SU-DHL-6 (cell line): ENCODE results near the gene MAPK6.

Source experiments
- H2AFZ ChIP-seq: fragments of 200-600 bp; sonication (generic); 2 replicates; pipeline ENCODE4 v1.6.1; 2014; ENCODE audit warnings: low read depth, mild to moderate bottlenecking, moderate library complexity, mixed read lengths, antibody characterized with exemption, low read length; ENCODE audit not compliant: severe bottlenecking
- H3F3A ChIP-seq: fragments of 200-600 bp; shearing (Covaris generic); 2 replicates; pipeline ENCODE4 v1.6.0; 2016; ENCODE audit warnings: antibody characterized with exemption, mild to moderate bottlenecking; ENCODE audit not compliant: insufficient read depth
- H3K27ac ChIP-seq: fragments of 200-600 bp; sonication (generic); 2 replicates; pipeline ENCODE4 v1.5.1; 2016; ENCODE audit warnings: low read depth, mild to moderate bottlenecking, low read length, moderate library complexity, mixed read lengths
- H3K27me3 ChIP-seq: fragments of 200-600 bp; sonication (generic), shearing (Covaris generic); 2 replicates; pipeline ENCODE4 v1.6.0; 2014; ENCODE audit warnings: mild to moderate bottlenecking, low read length
- H3K36me3 ChIP-seq: fragments of 200-600 bp; sonication (generic); 2 replicates; pipeline ENCODE4 v1.6.1; 2014; ENCODE audit warnings: mild to moderate bottlenecking, low read length, mixed read lengths
- H3K4me2 ChIP-seq: fragments of 300-600, 200-600 bp; shearing (Covaris generic), sonication (generic); 2 replicates; pipeline ENCODE4 v1.6.0; 2014; ENCODE audit warnings: low read length, low read depth, mild to moderate bottlenecking; ENCODE audit not compliant: poor library complexity, severe bottlenecking
- H3K4me3 ChIP-seq: fragments of 200-600 bp; sonication (generic); 2 replicates; pipeline ENCODE4 v1.5.1; 2014; ENCODE audit warnings: antibody characterized with exemption, low read length, mild to moderate bottlenecking, mixed read lengths; ENCODE audit not compliant: insufficient read depth, poor library complexity, severe bottlenecking
- H3K79me2 ChIP-seq: fragments of 200-600 bp; sonication (generic); 2 replicates; pipeline ENCODE4 v1.6.1; 2014; ENCODE audit warnings: mild to moderate bottlenecking, low read length, moderate library complexity; ENCODE audit not compliant: insufficient read depth
- H3K9ac ChIP-seq: fragments of 200-600 bp; sonication (generic); 2 replicates; pipeline ENCODE4 v1.7.0; 2014; ENCODE audit warnings: mild to moderate bottlenecking, low read length
- H3K9me2 ChIP-seq: fragments of 200-600 bp; sonication (generic); replicated peaks from 2 replicates; pipeline ENCODE4 v1.6.1; 2014; ENCODE audit warnings: low read length; ENCODE audit not compliant: insufficient read depth
- H3K9me3 ChIP-seq: fragments of 200-600 bp; sonication (generic); 2 replicates; pipeline ENCODE4 v1.6.1; 2014; ENCODE audit warnings: low read length, mixed read lengths; ENCODE audit not compliant: insufficient read depth
- H4K20me1 ChIP-seq: fragments of 200-600 bp; sonication (generic); 2 replicates; pipeline ENCODE4 v1.6.1; 2014; ENCODE audit warnings: low read depth, mild to moderate bottlenecking, antibody characterized with exemption, low read length, moderate library complexity, mixed read lengths
- EZH2phosphoT487 ChIP-seq: fragments of 200-600 bp; sonication (generic), shearing (Covaris generic); conservative IDR thresholded peaks from 2 replicates; pipeline ENCODE4 v1.6.1; 2018; ENCODE audit warnings: mild to moderate bottlenecking, antibody characterized with exemption, low read length, moderate library complexity, mixed read lengths
- TF ChIP-seq, protein P1 (sequence below): fragments of 200-600 bp; sonication (generic); IDR thresholded peaks from one replicate; pipeline ENCODE4 v1.5.1; 2017; ENCODE audit warnings: antibody characterized with exemption, mild to moderate bottlenecking, low read length, moderate library complexity; ENCODE audit not compliant: insufficient read depth, poor library complexity, severe bottlenecking

MAPK6 gene

DNA sequence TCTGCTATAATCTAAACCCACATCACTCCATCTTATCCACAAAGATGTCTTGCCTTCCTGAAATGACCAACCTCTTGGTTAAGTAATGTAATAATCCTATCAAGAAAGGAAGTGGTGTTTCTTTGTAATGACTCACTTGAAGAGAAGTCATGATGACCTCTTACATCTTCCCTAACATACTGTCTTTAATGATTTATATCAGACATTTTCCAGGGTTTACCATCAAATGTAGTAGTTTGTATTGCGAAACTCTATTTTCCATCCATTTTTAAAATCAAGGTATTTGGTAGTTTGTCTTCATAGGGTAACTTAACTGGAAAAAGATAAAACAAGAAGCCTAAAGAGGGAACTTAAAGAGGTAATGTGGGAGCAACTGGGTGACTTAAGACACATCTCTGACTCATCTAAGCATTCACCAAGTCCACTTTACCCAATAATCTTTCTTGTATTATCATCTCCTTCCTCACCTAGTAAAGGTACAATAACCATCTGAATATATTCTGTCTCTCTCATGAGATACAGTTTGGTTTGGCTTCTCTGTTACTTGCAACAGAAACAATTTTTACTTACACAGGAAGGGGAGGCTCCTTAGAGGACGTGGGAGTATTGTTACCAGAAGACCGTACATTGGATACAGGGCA is 5.7 kb upstream of the MAPK6 start:
- Histone ChIP-seq H3K27ac (no peak overlapping the region), H3K9me2 (no peaks in the 10 kb centered on the region), H4K20me1 (no peaks in the 10 kb centered on the region), H2AFZ (no peak overlapping the region), H3K79me2 (no peaks in the 10 kb centered on the region), H3K36me3 (no peaks in the 10 kb centered on the region), H3K27me3 (no peaks in the 10 kb centered on the region), H3F3A (no peaks in the 10 kb centered on the region), H3K4me2 (no peak overlapping the region), H3K9ac (no peak overlapping the region), H3K4me3 (no peak overlapping the region), H3K9me3 (no peaks in the 10 kb centered on the region)
- no peak for TF ChIP-seq EZH2phosphoT487
- TF ChIP-seq, protein P1, sequence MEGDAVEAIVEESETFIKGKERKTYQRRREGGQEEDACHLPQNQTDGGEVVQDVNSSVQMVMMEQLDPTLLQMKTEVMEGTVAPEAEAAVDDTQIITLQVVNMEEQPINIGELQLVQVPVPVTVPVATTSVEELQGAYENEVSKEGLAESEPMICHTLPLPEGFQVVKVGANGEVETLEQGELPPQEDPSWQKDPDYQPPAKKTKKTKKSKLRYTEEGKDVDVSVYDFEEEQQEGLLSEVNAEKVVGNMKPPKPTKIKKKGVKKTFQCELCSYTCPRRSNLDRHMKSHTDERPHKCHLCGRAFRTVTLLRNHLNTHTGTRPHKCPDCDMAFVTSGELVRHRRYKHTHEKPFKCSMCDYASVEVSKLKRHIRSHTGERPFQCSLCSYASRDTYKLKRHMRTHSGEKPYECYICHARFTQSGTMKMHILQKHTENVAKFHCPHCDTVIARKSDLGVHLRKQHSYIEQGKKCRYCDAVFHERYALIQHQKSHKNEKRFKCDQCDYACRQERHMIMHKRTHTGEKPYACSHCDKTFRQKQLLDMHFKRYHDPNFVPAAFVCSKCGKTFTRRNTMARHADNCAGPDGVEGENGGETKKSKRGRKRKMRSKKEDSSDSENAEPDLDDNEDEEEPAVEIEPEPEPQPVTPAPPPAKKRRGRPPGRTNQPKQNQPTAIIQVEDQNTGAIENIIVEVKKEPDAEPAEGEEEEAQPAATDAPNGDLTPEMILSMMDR = no peak

DNA sequence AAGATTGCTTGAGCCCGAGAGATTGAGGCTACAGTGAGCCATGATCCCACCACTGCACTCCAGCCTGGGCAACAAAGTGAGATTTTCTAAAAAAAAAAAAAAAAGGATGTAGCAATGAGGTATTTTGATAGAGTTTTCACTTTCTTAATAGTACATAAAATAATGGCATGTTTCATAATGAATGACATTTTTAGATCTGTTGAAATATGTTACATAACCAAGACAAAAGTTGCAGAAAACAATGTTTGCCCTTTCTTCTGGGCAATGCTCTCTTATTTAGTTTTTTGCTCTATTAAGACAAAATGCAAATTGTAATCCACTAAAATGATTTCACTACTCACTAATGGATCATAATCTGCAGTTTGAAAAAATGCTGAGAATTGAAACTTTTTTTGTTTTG is 4.4 kb upstream of the MAPK6 start:
- Histone ChIP-seq H3K79me2 (0 out of 2 replicates have a peak, but pooled peaks cover under 1% of the 10 kb centered on the region), H3K4me2 (no peak overlapping the region), H4K20me1 (no peaks in the 10 kb centered on the region), H3K27me3 (no peaks in the 10 kb centered on the region), H3K27ac (no peak overlapping the region), H2AFZ (no peak overlapping the region), H3K9ac (no peak overlapping the region), H3K36me3 (no peaks in the 10 kb centered on the region), H3K9me3 (no peaks in the 10 kb centered on the region), H3K9me2 (no peaks in the 10 kb centered on the region), H3F3A (no peaks in the 10 kb centered on the region), H3K4me3 (no peak overlapping the region)
- TF ChIP-seq, protein P1 = no peak
- no peak for TF ChIP-seq EZH2phosphoT487

DNA sequence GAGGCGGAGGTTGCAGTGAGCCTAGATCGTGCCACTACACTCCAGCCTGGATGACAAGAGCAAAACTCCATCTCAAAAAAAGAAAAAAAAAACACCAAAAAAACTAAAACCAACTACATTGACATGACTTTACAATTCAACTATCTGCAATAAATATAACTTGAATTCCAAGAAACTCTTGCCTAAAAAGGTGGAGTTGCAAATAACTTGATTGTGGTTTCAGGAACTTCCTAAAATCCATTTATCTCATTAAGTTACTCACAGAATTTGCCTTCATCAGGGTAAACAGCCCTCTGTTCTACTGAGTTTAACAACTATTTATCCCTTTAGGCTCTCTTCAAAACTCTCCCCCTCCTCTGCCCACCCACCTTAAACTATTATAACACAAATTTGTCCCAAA is 2.7 kb upstream of the MAPK6 start:
- no peak for TF ChIP-seq EZH2phosphoT487
- TF ChIP-seq, protein P1 = no peak
- Histone ChIP-seq H3K4me2 (no peak overlapping the region), H3K27ac (no peak overlapping the region), H3K27me3 (no peaks in the 10 kb centered on the region), H3K36me3 (no peaks in the 10 kb centered on the region), H3K9me2 (no peaks in the 10 kb centered on the region), H3K4me3 (no peak overlapping the region), H3K79me2 (peaks cover 18% of the 10 kb centered on the region), H3K9ac (no peak overlapping the region), H3K9me3 (no peaks in the 10 kb centered on the region), H3F3A (peaks cover 16% of the 10 kb centered on the region), H4K20me1 (0 out of 2 replicates have a peak, but pooled peaks cover under 1% of the 10 kb centered on the region), H2AFZ (no peak overlapping the region)
